LNCAP (cell line): ENCODE results near the gene ATP9A.

Experiments
- CTCF ChIP-seq: fragments of 450-650 bp; IDR thresholded peaks from 2 replicates; pipeline ENCODE4 v1.5.1; 2017; ENCODE audit warnings: mild to moderate bottlenecking

The ATP9A gene

GRCh38 chr20:51608061-51608460, 160.1 kb downstream of the ATP9A start:
- TF ChIP-seq CTCF, result no peak

- no peak for TF ChIP-seq CTCF
These were observed 161.0 kb downstream of the ATP9A start for GRCh38 chr20:51607170-51607569.

GRCh38 chr20:51604851-51605250, 163.3 kb downstream of the ATP9A start:
- no peak for TF ChIP-seq CTCF

GRCh38 chr20:51602131-51602530, 166.1 kb downstream of the ATP9A start:
- TF ChIP-seq CTCF, result no peak

- no peak for TF ChIP-seq CTCF
These were observed 167.2 kb downstream of the ATP9A start for GRCh38 chr20:51600950-51601349.

- TF ChIP-seq CTCF, result no peak
These were observed 168.2 kb downstream of the ATP9A start for GRCh38 chr20:51600016-51600420.

GRCh38 chr20:51598556-51598955, 169.6 kb downstream of the ATP9A start:
- no peak for TF ChIP-seq CTCF
